Osteoblast (primary cell): ENCODE measurements around the gene CTSA. TPM values are rescaled to one million over a fixed set of nuclear protein-coding genes. Genes with fewer than 3 reads are reported as not detected.

Experiments
- DNase-seq: peaks from one replicate; pipeline ENCODE4 v3.0.0; 2011; ENCODE audit warnings: low spot score, mixed read lengths; ENCODE audit not compliant: insufficient read length; ENCODE audit errors: missing footprints
- H2AFZ ChIP-seq: 2 replicates; pipeline ENCODE4 v1.6.0; 2011; ENCODE audit warnings: mild to moderate bottlenecking, low read length
- H3K27ac ChIP-seq: 2 replicates; pipeline ENCODE4 v1.5.1; 2011; ENCODE audit warnings: mild to moderate bottlenecking, low read depth, low read length, moderate library complexity
- H3K27me3 ChIP-seq: 2 replicates; pipeline ENCODE4 v1.6.0; 2012; ENCODE audit warnings: mild to moderate bottlenecking, control low read depth, inconsistent platforms, low read length, moderate library complexity; ENCODE audit not compliant: insufficient read depth
- H3K36me3 ChIP-seq: 2 replicates; pipeline ENCODE4 v1.5.1; 2011; ENCODE audit warnings: mild to moderate bottlenecking, low read length, control low read depth, moderate library complexity; ENCODE audit not compliant: insufficient read depth
- H3K4me1 ChIP-seq: 2 replicates; pipeline ENCODE4 v1.5.1; 2011; ENCODE audit warnings: mild to moderate bottlenecking, low read length, control low read depth, moderate library complexity; ENCODE audit not compliant: insufficient read depth
- H3K4me2 ChIP-seq: 2 replicates; pipeline ENCODE4 v1.6.0; 2011; ENCODE audit warnings: mild to moderate bottlenecking, low read length; ENCODE audit not compliant: insufficient read depth
- H3K4me3 ChIP-seq: fragments of 200-600 bp; sonication (generic); 3 replicates; pipeline ENCODE4 v1.5.1; 2012; ENCODE audit warnings: mild to moderate bottlenecking, low read length, inconsistent platforms; ENCODE audit not compliant: insufficient read depth
- H3K79me2 ChIP-seq: 2 replicates; pipeline ENCODE4 v1.6.0; 2012; ENCODE audit warnings: mild to moderate bottlenecking, low read length, control low read depth, inconsistent platforms; ENCODE audit not compliant: insufficient read depth
- H3K9me3 ChIP-seq: 2 replicates; pipeline ENCODE4 v1.5.1; 2011; ENCODE audit warnings: low read depth, low read length, control low read depth
- H4K20me1 ChIP-seq: 2 replicates; pipeline ENCODE4 v1.6.0; 2012; ENCODE audit warnings: mild to moderate bottlenecking, low read length, control low read depth; ENCODE audit not compliant: insufficient read depth
- CTCF ChIP-seq: IDR thresholded peaks from 2 replicates; pipeline ENCODE4 v1.5.1; 2011; ENCODE audit warnings: mild to moderate bottlenecking, low read depth, low read length, moderate library complexity; ENCODE audit errors: extremely low read depth
- total RNA-seq: library from RNA; depleted of rRNA; stranded (reverse); fragments of >200 nt; gene quantifications from 2 replicates; pipeline ENCODE4 v1.2.3, GENCODE V29; 2012

The CTSA gene
- total RNA-seq, 1 donor, result 157 TPM

- H3K27me3 ChIP-seq, result no peaks in the 10 kb centered on the region
- no peaks in the 10 kb centered on the region for H3K79me2 ChIP-seq
- H3K36me3 ChIP-seq, result no peaks in the 10 kb centered on the region
- peak overlapping the region; percentile 72 for H3K4me3 ChIP-seq
- H2AFZ ChIP-seq, result peak overlapping the region; percentile 86
- peak overlapping the region; percentile 87 for H3K4me2 ChIP-seq
- no peaks in the 10 kb centered on the region for H4K20me1 ChIP-seq
- H3K4me1 ChIP-seq, result peaks cover 17% of the 10 kb centered on the region
- no peak for TF ChIP-seq CTCF
- H3K9me3 ChIP-seq, result no peaks in the 10 kb centered on the region
- peak; percentile 27 for DNase-seq
- H3K27ac ChIP-seq, result peak overlapping the region; percentile 65
Observed at GRCh38 chr20:45912344-45912682, 21.2 kb downstream of the CTSA start.

GRCh38 chr20:45913116-45913515, 22.0 kb downstream of the CTSA start:
- peak; percentile 69 for DNase-seq

GRCh38 chr20:45917790-45918141, 26.6 kb downstream of the CTSA start:
- peak; percentile 49 for DNase-seq
- Histone ChIP-seq H3K27me3 (no peaks in the 10 kb centered on the region), H3K79me2 (no peaks in the 10 kb centered on the region), H4K20me1 (no peaks in the 10 kb centered on the region), H3K27ac (peak overlapping the region; percentile 22), H2AFZ (peak overlapping the region; percentile 14), H3K36me3 (no peaks in the 10 kb centered on the region), H3K4me1 (peaks cover 27% of the 10 kb centered on the region), H3K4me3 (no peak overlapping the region), H3K4me2 (peak overlapping the region; percentile 16), H3K9me3 (no peaks in the 10 kb centered on the region)
- TF ChIP-seq CTCF, result no peak

More at GRCh38 chr20:45913116-45913515, 22.0 kb downstream of the CTSA start:
- Histone ChIP-seq H3K79me2 (no peaks in the 10 kb centered on the region), H3K9me3 (no peaks in the 10 kb centered on the region), H3K36me3 (no peaks in the 10 kb centered on the region), H3K27me3 (no peaks in the 10 kb centered on the region), H3K4me1 (peaks cover 20% of the 10 kb centered on the region), H3K27ac (no peak overlapping the region), H2AFZ (no peak overlapping the region), H3K4me3 (no peak overlapping the region), H3K4me2 (no peak overlapping the region), H4K20me1 (no peaks in the 10 kb centered on the region)
- TF ChIP-seq CTCF, result no peak

- no peak for TF ChIP-seq CTCF
- no peaks in the 10 kb centered on the region for H3K36me3 ChIP-seq
- no peaks in the 10 kb centered on the region for H4K20me1 ChIP-seq
- H3K27me3 ChIP-seq, result no peaks in the 10 kb centered on the region
- H3K4me2 ChIP-seq, result peak overlapping the region; percentile 16
- H3K79me2 ChIP-seq, result no peaks in the 10 kb centered on the region
- H3K9me3 ChIP-seq, result no peaks in the 10 kb centered on the region
- DNase-seq, result no peak
- H3K27ac ChIP-seq, result peak overlapping the region; percentile 22
- no peak overlapping the region for H3K4me3 ChIP-seq
- H3K4me1 ChIP-seq, result peaks cover 27% of the 10 kb centered on the region
- peak overlapping the region; percentile 68 for H2AFZ ChIP-seq
Observed at GRCh38 chr20:45918182-45918737, 27.1 kb downstream of the CTSA start.
